ENCODE results near the gene PTPRU. TPM values are rescaled to one million over a fixed set of nuclear protein-coding genes. Genes with fewer than 3 reads are reported as not detected.

Gene PTPRU
- total RNA-seq, 1 experiment from 2014 or later, result 40.7 TPM

GRCh38 chr1:29290414-29290985, 54.2 kb downstream of the PTPRU start:
- Histone ChIP-seq H3K36me3 (ENCODE audit: control insufficient read depth in 1 of 2, insufficient read depth in 2 of 2, low read length in 2 of 2) (no peaks in the 10 kb centered on the region), H3K27ac (ENCODE audit: low read depth, low read length) (no peak overlapping the region), H3K9me2 (ENCODE audit: insufficient read depth) (no peaks in the 10 kb centered on the region), H4K20me1 (ENCODE audit: insufficient read depth) (no peaks in the 10 kb centered on the region), H3K27me3 (ENCODE audit: insufficient read depth, low read length) (no peaks in the 10 kb centered on the region), H3K4me1 (ENCODE audit: control insufficient read depth in 1 of 2, insufficient read depth in 2 of 2, low read length in 2 of 2) (no peaks in the 10 kb centered on the region), H3K79me2 (ENCODE audit: insufficient read depth, low read length) (no peaks in the 10 kb centered on the region), H3K4me2 (ENCODE audit: low read length) (no peak overlapping the region), H3K9ac (ENCODE audit: low read length) (no peak overlapping the region), H3K9me3 (ENCODE audit: control insufficient read depth in 1 of 2, insufficient read depth in 1 of 2, low read depth in 1 of 2, low read length in 2 of 2) (no peaks in the 10 kb centered on the region), H3K4me3 (replicated peaks in 1 of 2; ENCODE audit: low read depth in 1 of 2, low read length in 2 of 2) (no peak overlapping the region), H2AFZ (ENCODE audit: low read depth, low read length, poor library complexity, severe bottlenecking) (no peak overlapping the region)
- DNase-seq (ENCODE audit: low read depth, low spot score) (no peak), ATAC-seq (no peak)
- RAD21 ChIA-PET (ENCODE audit: low non-redundant PET in 1 of 2, low total read pairs in 2 of 2, uncharacterized antibody in 2 of 2, unreplicated experiment in 2 of 2), result no interaction called here
- CTCF ChIA-PET, result no interaction called here
- no TSS peak for BruUV-seq (replicated peaks)
- POLR2A ChIA-PET, result no interaction called here
- TF ChIP-seq RAD21 (IDR thresholded peaks at IDR 0.05; ENCODE audit: low read depth), result no peak
- intact Hi-C loops (cut with micrococcal nuclease), result no loop called here

DNA sequence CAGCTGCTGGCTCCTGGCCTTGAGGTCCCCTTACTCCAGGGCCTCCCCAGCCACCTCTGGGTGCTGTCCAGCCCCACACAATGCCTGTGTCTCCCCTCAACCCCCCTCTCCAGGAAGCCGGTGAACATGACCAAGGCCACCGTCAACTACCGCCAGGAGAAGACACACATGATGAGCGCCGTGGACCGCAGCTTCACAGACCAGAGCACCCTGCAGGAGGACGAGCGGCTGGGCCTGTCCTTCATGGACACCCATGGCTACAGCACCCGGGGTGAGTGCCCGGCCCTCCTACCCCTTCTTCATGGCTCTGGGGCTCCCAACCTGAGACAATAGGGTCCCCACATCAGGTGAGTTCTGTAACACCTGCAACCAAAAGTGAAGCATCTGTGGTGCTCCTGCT, 55.4 kb downstream of the PTPRU start:
- RAD21 ChIA-PET (ENCODE audit: low non-redundant PET in 1 of 2, low total read pairs in 2 of 2, uncharacterized antibody in 2 of 2, unreplicated experiment in 2 of 2), result no interaction called here
- Histone ChIP-seq H2AFZ (ENCODE audit: low read depth, low read length, poor library complexity, severe bottlenecking) (no peak overlapping the region), H3K79me2 (ENCODE audit: insufficient read depth, low read length) (no peaks in the 10 kb centered on the region), H3K4me2 (ENCODE audit: low read length) (no peak overlapping the region), H4K20me1 (ENCODE audit: insufficient read depth) (no peaks in the 10 kb centered on the region), H3K9me2 (ENCODE audit: insufficient read depth) (no peaks in the 10 kb centered on the region), H3K9ac (ENCODE audit: low read length) (no peak overlapping the region), H3K9me3 (ENCODE audit: control insufficient read depth in 1 of 2, insufficient read depth in 1 of 2, low read depth in 1 of 2, low read length in 2 of 2) (no peaks in the 10 kb centered on the region), H3K36me3 (ENCODE audit: control insufficient read depth in 1 of 2, insufficient read depth in 2 of 2, low read length in 2 of 2) (no peaks in the 10 kb centered on the region), H3K27me3 (ENCODE audit: insufficient read depth, low read length) (no peaks in the 10 kb centered on the region), H3K4me3 (replicated peaks in 1 of 2; ENCODE audit: low read depth in 1 of 2, low read length in 2 of 2) (no peak overlapping the region), H3K4me1 (ENCODE audit: control insufficient read depth in 1 of 2, insufficient read depth in 2 of 2, low read length in 2 of 2) (no peaks in the 10 kb centered on the region), H3K27ac (ENCODE audit: low read depth, low read length) (no peak overlapping the region)
- TF ChIP-seq ZFX (IDR thresholded peaks at IDR 0.05), result no peak
- TF ChIP-seq, protein P1, sequence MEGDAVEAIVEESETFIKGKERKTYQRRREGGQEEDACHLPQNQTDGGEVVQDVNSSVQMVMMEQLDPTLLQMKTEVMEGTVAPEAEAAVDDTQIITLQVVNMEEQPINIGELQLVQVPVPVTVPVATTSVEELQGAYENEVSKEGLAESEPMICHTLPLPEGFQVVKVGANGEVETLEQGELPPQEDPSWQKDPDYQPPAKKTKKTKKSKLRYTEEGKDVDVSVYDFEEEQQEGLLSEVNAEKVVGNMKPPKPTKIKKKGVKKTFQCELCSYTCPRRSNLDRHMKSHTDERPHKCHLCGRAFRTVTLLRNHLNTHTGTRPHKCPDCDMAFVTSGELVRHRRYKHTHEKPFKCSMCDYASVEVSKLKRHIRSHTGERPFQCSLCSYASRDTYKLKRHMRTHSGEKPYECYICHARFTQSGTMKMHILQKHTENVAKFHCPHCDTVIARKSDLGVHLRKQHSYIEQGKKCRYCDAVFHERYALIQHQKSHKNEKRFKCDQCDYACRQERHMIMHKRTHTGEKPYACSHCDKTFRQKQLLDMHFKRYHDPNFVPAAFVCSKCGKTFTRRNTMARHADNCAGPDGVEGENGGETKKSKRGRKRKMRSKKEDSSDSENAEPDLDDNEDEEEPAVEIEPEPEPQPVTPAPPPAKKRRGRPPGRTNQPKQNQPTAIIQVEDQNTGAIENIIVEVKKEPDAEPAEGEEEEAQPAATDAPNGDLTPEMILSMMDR (IDR thresholded peaks at IDR 0.05 in 2 of 3, conservative IDR thresholded peaks at IDR 0.05 in 1 of 3; ENCODE audit: borderline replicate concordance in 1 of 3, insufficient read depth in 1 of 3, low read depth in 2 of 3, low read length in 2 of 3), result no peak
- no peak for TF ChIP-seq CBX3 (IDR thresholded peaks at IDR 0.05; ENCODE audit: low read depth)
- no peak for TF ChIP-seq ZNF274 (IDR thresholded peaks at IDR 0.05; ENCODE audit: low read depth, low read length)
- TF ChIP-seq YY1 (IDR thresholded peaks at IDR 0.05; ENCODE audit: extremely low read depth, insufficient replicate concordance, low read depth, low read length), result no peak
- no peak for DNase-seq (ENCODE audit: low read depth, low spot score)
- POLR2A ChIA-PET, result no interaction called here
- CTCF ChIA-PET, result no interaction called here
- no TSS peak for BruUV-seq (replicated peaks)
- no peak for ATAC-seq
- intact Hi-C loops (cut with micrococcal nuclease), result no loop called here
